WTC11 (cell line): ENCODE results near the gene MVK. TPM values are rescaled to one million over a fixed set of nuclear protein-coding genes. Genes with fewer than 3 reads are reported as not detected.
A peak's percentile ranks its signal among the peaks of the same experiment; 100 is the strongest.

Experiments
- ATAC-seq: fragments of 200-7000 bp; cut with Tn5 transposase; 2 replicates; pipeline ENCODE4 v1.10.0; 2021; ENCODE audit warnings: mild to moderate bottlenecking, moderate library complexity
- CTCF ChIA-PET: fragments of 300-600 bp; sonication (Branson Sonifier 250); formaldehyde crosslinking; loops from one replicate; lab custom pipeline; 2021; ENCODE audit warnings: antibody characterized with exemption; lab: Charles Lee
- POLR2A ChIA-PET: fragments of 350-600 bp; sonication (Branson Sonifier 250); formaldehyde crosslinking; loops from one replicate; lab custom pipeline; 2021; ENCODE audit warnings: antibody characterized with exemption; lab: Charles Lee
- DNase-seq: peaks from one replicate; pipeline ENCODE4 v3.0.0; 2021; ENCODE audit warnings: low spot score
- H3K27ac Mint-ChIP-seq: 2 replicates; pipeline ENCODE4 v1.8.0; 2021; ENCODE audit warnings: mixed read lengths
- H3K27me3 Mint-ChIP-seq: 2 replicates; pipeline ENCODE4 v1.8.0; 2021; ENCODE audit warnings: low read depth, mild to moderate bottlenecking, moderate library complexity, mixed read lengths
- H3K36me3 Mint-ChIP-seq: 2 replicates; pipeline ENCODE4 v1.8.0; 2021; ENCODE audit warnings: mixed read lengths
- H3K4me1 Mint-ChIP-seq: 2 replicates; pipeline ENCODE4 v1.8.0; 2022; ENCODE audit warnings: mixed read lengths
- H3K4me3 Mint-ChIP-seq: 2 replicates; pipeline ENCODE4 v1.8.0; 2021; ENCODE audit warnings: mild to moderate bottlenecking, moderate library complexity, mixed read lengths
- H3K9me3 Mint-ChIP-seq: 2 replicates; pipeline ENCODE4 v1.8.0; 2021; ENCODE audit warnings: mixed read lengths
- AFF4 ChIP-seq: sonication (generic); formaldehyde crosslinking; IDR thresholded peaks from 2 replicates; pipeline ENCODE4 v1.8.1; 2023; ENCODE audit warnings: mild to moderate bottlenecking, missing genetic modification reagents, borderline replicate concordance
- CREB1 ChIP-seq: sonication (generic); formaldehyde crosslinking; IDR thresholded peaks from 2 replicates; pipeline ENCODE4 v1.8.0; 2023; ENCODE audit warnings: mild to moderate bottlenecking, missing genetic modification reagents
- E2F5 ChIP-seq: sonication (generic); formaldehyde crosslinking; IDR thresholded peaks from 2 replicates; pipeline ENCODE4 v1.8.1; 2022; ENCODE audit warnings: mild to moderate bottlenecking, moderate library complexity, missing genetic modification reagents
- ELF4 ChIP-seq: sonication (generic); formaldehyde crosslinking; IDR thresholded peaks from 2 replicates; pipeline ENCODE4 v1.8.1; 2022; ENCODE audit warnings: low read depth, mild to moderate bottlenecking, moderate library complexity, missing genetic modification reagents
- ETV6 ChIP-seq: sonication (generic); formaldehyde crosslinking; IDR thresholded peaks from 2 replicates; pipeline ENCODE4 v1.8.1; 2022; ENCODE audit warnings: mild to moderate bottlenecking, missing genetic modification reagents
- FOXJ3 ChIP-seq: sonication (generic); formaldehyde crosslinking; IDR thresholded peaks from 2 replicates; pipeline ENCODE4 v1.9.0; 2021; ENCODE audit warnings: missing genetic modification reagents, mild to moderate bottlenecking, borderline replicate concordance
- GTF2I ChIP-seq: fragments of 250-450 bp; sonication (Bioruptor Pico); conservative IDR thresholded peaks from 2 replicates; pipeline ENCODE4 v1.4.0; 2021; ENCODE audit warnings: mild to moderate bottlenecking
- HMGA2 ChIP-seq: fragments of 250-450 bp; sonication (Bioruptor Pico); IDR thresholded peaks from 2 replicates; pipeline ENCODE4 v1.4.0; 2021; ENCODE audit warnings: mild to moderate bottlenecking, moderate library complexity
- NFYB ChIP-seq: sonication (generic); formaldehyde crosslinking; conservative IDR thresholded peaks from 2 replicates; pipeline ENCODE4 v1.8.0; 2022; ENCODE audit warnings: low read depth, missing genetic modification reagents
- NR2C2 ChIP-seq: sonication (generic); formaldehyde crosslinking; IDR thresholded peaks from 2 replicates; pipeline ENCODE4 v1.8.0; 2022; ENCODE audit warnings: mild to moderate bottlenecking, missing genetic modification reagents
- PRDM15 ChIP-seq: sonication (generic); formaldehyde crosslinking; IDR thresholded peaks from 2 replicates; pipeline ENCODE4 v1.8.0; 2022; ENCODE audit warnings: missing genetic modification reagents
- ZNF121 ChIP-seq: sonication (generic); formaldehyde crosslinking; IDR thresholded peaks from 2 replicates; pipeline ENCODE4 v1.8.0; 2023; ENCODE audit warnings: missing genetic modification reagents
- ZNF263 ChIP-seq: sonication (generic); formaldehyde crosslinking; IDR thresholded peaks from 2 replicates; pipeline ENCODE4 v1.8.1; 2022; ENCODE audit warnings: low read depth, mild to moderate bottlenecking, moderate library complexity, missing genetic modification reagents
- ZNF281 ChIP-seq: sonication (generic); formaldehyde crosslinking; IDR thresholded peaks from 2 replicates; pipeline ENCODE4 v1.8.0; 2023; ENCODE audit warnings: mild to moderate bottlenecking, missing genetic modification reagents
- ZNF425 ChIP-seq: fragments of 250-450 bp; sonication (Bioruptor Pico); conservative IDR thresholded peaks from 2 replicates; pipeline ENCODE4 v1.9.0; 2021; ENCODE audit warnings: mild to moderate bottlenecking
- total RNA-seq: library from RNA; stranded (reverse); gene quantifications from 3 replicates; pipeline ENCODE4 v1.2.3, GENCODE V29; 2021

The MVK gene
- total RNA-seq, 1 experiment from 2014 or later, result 13.2 TPM

- no peak overlapping the region for H3K4me3 Mint-ChIP-seq
- TF ChIP-seq ETV6 (CRISPR knock-in tag) (no peak), ZNF263 (CRISPR knock-in tag) (no peak), AFF4 (CRISPR knock-in tag) (no peak), HMGA2 (CRISPR knock-in tag) (no peak), ZNF425 (CRISPR knock-in tag) (no peak), ZNF121 (CRISPR knock-in tag) (no peak), GTF2I (CRISPR knock-in tag) (no peak), CREB1 (CRISPR knock-in tag) (no peak), PRDM15 (CRISPR knock-in tag) (no peak), ZNF281 (CRISPR knock-in tag) (no peak), NR2C2 (CRISPR knock-in tag) (no peak), ELF4 (CRISPR knock-in tag) (no peak), NFYB (no peak), FOXJ3 (no peak), E2F5 (CRISPR knock-in tag) (no peak)
- peaks cover 41% of the 10 kb centered on the region for H3K36me3 Mint-ChIP-seq
- ChIA-PET CTCF (interaction anchor here (1.1 to 1.6 kb wide), 4 partner anchors 10 to 64 kb away, joined by 3 to 5 read pairs (median 4); partner anchors contain the start of gene MMAB), POLR2A (no interaction called here)
- no peaks in the 10 kb centered on the region for H3K4me1 Mint-ChIP-seq
- peak overlapping the region; percentile 78; the same call in 1 of the 2 replicates for H3K27ac Mint-ChIP-seq
- no peaks in the 10 kb centered on the region for H3K9me3 Mint-ChIP-seq
- ATAC-seq, result peak; percentile 85
- no peaks in the 10 kb centered on the region for H3K27me3 Mint-ChIP-seq
- DNase-seq, result peak; percentile 45
Measured at GRCh38 chr12:109582636-109583035, 9.0 kb downstream of the MVK start.
